VCaP (cell line): Measurements from ENCODE around the gene EDC3.

Experiments used
- H3K27ac ChIP-seq: fragments of 450-650 bp; 2 replicates; pipeline ENCODE4 v1.5.1; 2017
- TF ChIP-seq, protein P1 (sequence below): fragments of 450-650 bp; conservative IDR thresholded peaks from 2 replicates; pipeline ENCODE4 v1.5.1; 2017; ENCODE audit warnings: mild to moderate bottlenecking, moderate library complexity

The EDC3 gene

DNA sequence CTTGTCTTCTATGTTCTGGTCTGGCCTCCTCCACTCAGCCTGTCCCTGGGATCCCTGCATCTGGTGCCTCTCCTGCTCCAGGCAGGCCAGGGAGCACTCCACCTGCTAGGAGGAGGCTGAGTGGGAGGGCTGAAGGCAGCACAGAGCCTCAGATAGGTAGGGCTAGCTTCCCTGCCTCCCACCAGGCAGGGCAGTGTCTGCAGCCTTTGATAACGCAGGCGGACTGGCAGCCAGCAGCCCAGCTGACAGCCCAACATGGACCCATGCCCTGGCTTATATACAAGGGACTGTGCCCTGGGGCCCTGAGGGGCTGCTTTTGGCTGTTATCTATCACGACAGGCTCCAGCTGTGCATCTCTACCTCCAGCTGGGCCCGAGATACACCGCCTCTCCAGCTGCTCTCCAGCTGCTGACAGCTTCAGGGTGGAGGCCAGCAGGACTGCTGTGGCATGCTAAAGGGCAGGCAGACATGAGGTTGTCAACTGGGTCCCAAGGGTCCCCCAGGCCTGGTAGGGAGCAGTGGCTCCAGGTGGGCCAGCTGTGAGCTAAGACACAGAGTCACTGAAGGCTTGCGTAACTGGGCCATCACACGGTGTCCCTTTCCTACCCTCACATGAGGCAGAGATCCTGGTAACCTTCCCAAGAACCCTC is 85.4 kb downstream of the EDC3 start:
- TF ChIP-seq, protein P1, sequence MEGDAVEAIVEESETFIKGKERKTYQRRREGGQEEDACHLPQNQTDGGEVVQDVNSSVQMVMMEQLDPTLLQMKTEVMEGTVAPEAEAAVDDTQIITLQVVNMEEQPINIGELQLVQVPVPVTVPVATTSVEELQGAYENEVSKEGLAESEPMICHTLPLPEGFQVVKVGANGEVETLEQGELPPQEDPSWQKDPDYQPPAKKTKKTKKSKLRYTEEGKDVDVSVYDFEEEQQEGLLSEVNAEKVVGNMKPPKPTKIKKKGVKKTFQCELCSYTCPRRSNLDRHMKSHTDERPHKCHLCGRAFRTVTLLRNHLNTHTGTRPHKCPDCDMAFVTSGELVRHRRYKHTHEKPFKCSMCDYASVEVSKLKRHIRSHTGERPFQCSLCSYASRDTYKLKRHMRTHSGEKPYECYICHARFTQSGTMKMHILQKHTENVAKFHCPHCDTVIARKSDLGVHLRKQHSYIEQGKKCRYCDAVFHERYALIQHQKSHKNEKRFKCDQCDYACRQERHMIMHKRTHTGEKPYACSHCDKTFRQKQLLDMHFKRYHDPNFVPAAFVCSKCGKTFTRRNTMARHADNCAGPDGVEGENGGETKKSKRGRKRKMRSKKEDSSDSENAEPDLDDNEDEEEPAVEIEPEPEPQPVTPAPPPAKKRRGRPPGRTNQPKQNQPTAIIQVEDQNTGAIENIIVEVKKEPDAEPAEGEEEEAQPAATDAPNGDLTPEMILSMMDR = no peak
- H3K27ac ChIP-seq = no peak overlapping the region

DNA sequence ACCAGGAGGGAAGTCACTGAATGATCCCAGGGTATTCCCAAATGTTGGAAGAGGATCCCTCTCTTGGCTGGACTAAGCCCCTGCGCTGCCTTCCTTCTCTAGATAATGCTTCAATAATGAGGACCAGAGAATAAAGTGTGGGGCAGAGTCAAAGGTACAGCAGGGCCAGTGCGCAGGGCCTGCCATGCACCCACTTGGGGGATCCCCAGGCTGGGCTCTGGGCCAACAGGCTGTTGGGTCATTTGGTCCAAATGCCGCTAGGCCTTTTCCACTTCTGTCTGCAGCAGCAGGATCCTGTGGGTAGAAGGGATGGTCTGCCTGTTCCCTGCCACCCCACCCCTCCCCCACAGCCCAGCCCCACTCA is 85.9 kb downstream of the EDC3 start:
- H3K27ac ChIP-seq = no peak overlapping the region
- TF ChIP-seq, protein P1 = no peak

DNA sequence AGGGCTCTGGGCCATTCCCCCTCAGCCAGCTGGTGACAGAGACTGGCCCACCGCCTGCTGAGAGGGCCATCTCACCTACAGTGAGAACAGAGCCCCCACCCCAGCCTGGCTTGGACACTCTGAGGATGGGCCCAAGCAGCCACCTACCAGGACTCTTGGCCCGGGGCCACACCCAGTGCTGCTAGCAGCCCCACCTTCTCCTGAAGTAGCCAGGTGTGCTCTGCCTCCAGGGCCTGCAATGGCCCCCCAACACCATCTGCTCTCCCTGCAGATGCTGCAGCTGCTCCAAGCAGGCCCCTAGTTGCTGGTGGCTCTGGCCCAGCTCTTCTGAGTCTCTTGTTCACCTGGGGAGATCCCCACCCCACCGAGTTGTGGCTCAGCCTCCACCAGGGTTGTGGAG is 87.0 kb downstream of the EDC3 start:
- TF ChIP-seq, protein P1 = no peak
- H3K27ac ChIP-seq = no peak overlapping the region

DNA sequence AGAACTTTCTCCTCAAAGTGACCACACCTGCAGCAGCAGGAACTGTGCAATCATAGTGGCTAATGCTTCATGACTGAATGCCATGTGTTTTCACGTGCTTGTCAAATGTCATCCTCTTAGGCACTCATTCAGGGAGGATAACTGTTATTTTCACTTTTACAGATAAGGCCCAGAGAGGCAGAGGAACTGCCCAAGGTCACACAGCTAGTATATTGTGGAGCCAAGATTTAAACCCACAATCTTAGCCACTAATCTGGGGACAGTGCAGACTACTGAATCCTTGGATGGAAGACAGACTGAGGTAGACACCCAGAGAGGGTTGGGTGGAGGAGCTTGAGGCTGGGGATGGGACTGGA is 90.1 kb downstream of the EDC3 start:
- H3K27ac ChIP-seq = no peak overlapping the region
- TF ChIP-seq, protein P1 = no peak

DNA sequence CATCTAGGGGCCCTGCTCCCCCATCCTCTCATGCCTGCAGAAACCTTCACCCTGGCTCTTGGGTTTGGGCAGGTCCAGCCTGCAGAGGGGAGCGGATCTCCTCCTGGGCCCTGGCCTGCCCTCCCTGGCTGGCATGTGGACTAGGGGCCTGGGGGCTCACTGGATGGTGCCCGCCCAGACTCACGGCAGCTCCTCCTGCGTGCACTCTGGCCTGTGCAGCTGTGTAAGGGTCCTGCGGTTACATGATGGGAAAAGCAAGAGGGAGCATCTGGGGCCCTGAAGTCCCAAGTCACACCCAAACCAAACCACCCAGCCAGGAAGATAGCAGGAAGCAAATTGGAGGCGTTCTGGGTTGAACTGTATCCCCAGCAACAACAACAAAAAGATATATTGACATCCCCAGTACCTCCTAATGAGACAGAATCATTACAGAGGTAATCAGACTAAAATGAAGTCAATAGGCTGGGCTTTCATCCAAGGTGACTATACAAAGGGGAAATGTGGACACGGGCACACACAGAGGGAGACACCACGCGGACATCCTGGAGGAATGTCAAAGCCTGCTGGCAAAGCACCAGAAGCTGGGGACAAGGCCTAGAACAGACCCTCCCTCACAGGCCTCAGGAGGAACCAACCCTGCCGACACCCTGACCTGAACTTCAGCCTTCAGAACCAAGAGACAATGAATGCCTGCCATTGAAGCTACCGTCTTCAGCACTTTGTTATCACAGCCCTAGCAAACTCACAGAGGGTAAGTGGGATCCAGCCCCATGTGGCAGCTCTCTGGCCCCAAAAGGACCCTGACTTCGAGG is 90.6 kb downstream of the EDC3 start:
- peak overlapping the region; percentile 19; the same call in 1 of the 2 replicates for H3K27ac ChIP-seq
- TF ChIP-seq, protein P1 = no peak

DNA sequence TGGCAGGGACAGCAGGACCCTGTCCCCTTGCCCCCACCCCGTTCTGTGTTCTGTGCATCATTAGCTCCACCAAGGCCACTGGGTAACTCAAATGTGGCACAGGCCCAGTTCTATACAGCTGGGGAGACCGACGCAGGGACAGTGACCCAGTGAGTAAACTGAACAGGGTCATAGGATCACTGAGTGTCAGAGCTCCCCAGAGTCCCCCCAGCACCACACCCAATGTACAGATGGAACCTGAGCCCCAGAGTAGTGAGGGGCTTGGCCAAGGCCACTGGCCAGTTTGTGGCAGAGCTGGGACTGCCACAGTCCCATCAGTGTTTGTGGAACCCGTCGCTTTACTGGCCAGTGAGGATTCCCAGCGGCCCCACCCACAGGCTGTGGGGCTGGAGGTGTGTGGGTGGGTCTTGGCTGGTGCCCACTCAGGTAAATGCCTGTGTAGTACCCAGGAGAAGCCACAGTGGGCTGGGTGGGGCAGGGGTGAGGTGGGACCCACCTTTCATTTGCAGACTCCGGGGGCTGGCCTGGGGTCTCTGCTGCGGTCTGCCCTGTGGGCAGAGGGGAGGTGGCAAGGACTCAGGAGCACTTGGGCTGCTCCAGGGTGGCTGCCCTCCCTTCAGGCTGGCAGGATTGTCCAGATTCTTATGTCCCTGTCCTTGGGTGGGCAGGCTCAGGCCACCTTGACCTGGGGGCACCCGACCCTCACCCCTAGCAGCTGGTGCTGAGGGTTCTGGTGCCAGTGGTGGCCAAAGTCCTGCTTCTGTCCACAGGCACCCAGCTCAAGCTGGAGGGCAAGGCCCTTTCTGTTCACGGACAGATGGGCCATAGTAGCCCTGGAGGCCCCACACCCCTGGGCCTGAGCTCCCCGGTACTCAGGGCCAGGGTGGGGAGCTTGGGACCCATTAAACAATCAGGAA is 91.8 kb downstream of the EDC3 start:
- TF ChIP-seq, protein P1 = no peak
- H3K27ac ChIP-seq = peak overlapping the region; percentile 19; the same call in 1 of the 2 replicates
